IMR-90 (cell line): Measurements from ENCODE around the gene TMEM63A. TPM values are rescaled to one million over a fixed set of nuclear protein-coding genes. Genes with fewer than 3 reads are reported as not detected.

ENCODE experiments used
- ATAC-seq: fragments of 200-7000 bp; cut with Tn5 transposase; 2 replicates; pipeline ENCODE4 v1.9.1; 2020; ENCODE audit warnings: low read depth, mild to moderate bottlenecking, moderate library complexity
- BruUV-seq: library from RNA; stranded (reverse); fragments of 400-500 nt; replicated peaks from 2 replicates; lab custom pipeline; 2021; lab: Mats Ljungman, UMichigan
- CTCF ChIA-PET: fragments of 300-600 bp; formaldehyde crosslinking; extraction: SDS; loops from one replicate; lab custom pipeline; 2021; ENCODE audit warnings: antibody characterized with exemption; lab: Yijun Ruan, JAX
- POLR2A ChIA-PET: fragments of 300-600 bp; sonication (Branson Sonifier 250); formaldehyde crosslinking; loops from one replicate; lab custom pipeline; 2022; ENCODE audit warnings: antibody characterized with exemption; ENCODE audit not compliant: unreplicated experiment; lab: Charles Lee
- DNase-seq: peaks from one replicate; pipeline ENCODE4 v3.0.0; 2013
- H2AFZ ChIP-seq: replicated peaks from 2 replicates; pipeline ENCODE3; 2013; ENCODE audit warnings: low read length, mild to moderate bottlenecking; ENCODE audit not compliant: poor library complexity
- H2AK5ac ChIP-seq: 2 replicates; pipeline ENCODE4 v1.6.1; 2013; ENCODE audit warnings: low read depth, low read length, inconsistent platforms
- H2AK9ac ChIP-seq: replicated peaks from 2 replicates; pipeline ENCODE3; 2013; ENCODE audit warnings: mild to moderate bottlenecking, low read depth, low read length, moderate library complexity; ENCODE audit not compliant: poor library complexity
- H2BK120ac ChIP-seq: 2 replicates; pipeline ENCODE4 v1.6.1; 2013; ENCODE audit warnings: low read depth, low read length, inconsistent platforms
- H2BK15ac ChIP-seq: 3 replicates; pipeline ENCODE4 v1.6.1; 2013; ENCODE audit warnings: low read depth, low read length, inconsistent platforms
- H2BK20ac ChIP-seq: 2 replicates; pipeline ENCODE4 v1.6.1; 2013; ENCODE audit warnings: low read depth, mild to moderate bottlenecking, inconsistent platforms, low read length, moderate library complexity
- H2BK5ac ChIP-seq: 2 replicates; pipeline ENCODE4 v1.6.1; 2013; ENCODE audit warnings: mild to moderate bottlenecking, low read depth, low read length, inconsistent platforms; ENCODE audit not compliant: poor library complexity, severe bottlenecking
- H3K14ac ChIP-seq: replicated peaks from 2 replicates; pipeline ENCODE4 v1.6.1; 2013; ENCODE audit warnings: low read depth, low read length, inconsistent platforms
- H3K18ac ChIP-seq: 2 replicates; pipeline ENCODE4 v1.6.1; 2013; ENCODE audit warnings: low read depth, low read length, control low read depth
- H3K23ac ChIP-seq: 2 replicates; pipeline ENCODE4 v1.6.1; 2013; ENCODE audit warnings: low read depth, low read length, inconsistent platforms
- H3K27ac ChIP-seq: 2 replicates; pipeline ENCODE4 v1.5.1; 2013; ENCODE audit warnings: mild to moderate bottlenecking, control low read depth, low read length; ENCODE audit not compliant: insufficient read depth
- H3K27me3 ChIP-seq: 2 replicates; pipeline ENCODE4 v1.6.1; 2013; ENCODE audit warnings: low read length; ENCODE audit not compliant: control insufficient read depth, insufficient read depth
- H3K36me3 ChIP-seq: 2 replicates; pipeline ENCODE4 v1.6.1; 2013; ENCODE audit warnings: low read length, mixed read lengths; ENCODE audit not compliant: control insufficient read depth, insufficient read depth
- H3K4ac ChIP-seq: 2 replicates; pipeline ENCODE4 v1.6.1; 2013; ENCODE audit warnings: low read depth, low read length, inconsistent platforms
- H3K4me1 ChIP-seq: 2 replicates; pipeline ENCODE4 v1.6.1; 2013; ENCODE audit warnings: low read length, mixed read lengths; ENCODE audit not compliant: control insufficient read depth, insufficient read depth
- H3K4me2 ChIP-seq: 2 replicates; pipeline ENCODE4 v1.6.1; 2013; ENCODE audit warnings: low read depth, mild to moderate bottlenecking, control low read depth, low read length, moderate library complexity
- H3K4me3 ChIP-seq: 2 replicates; pipeline ENCODE4 v1.5.1; 2013; ENCODE audit warnings: low read depth, mild to moderate bottlenecking, control low read depth, low read length, moderate library complexity; ENCODE audit not compliant: insufficient read depth
- H3K56ac ChIP-seq: 2 replicates; pipeline ENCODE4 v1.6.1; 2013; ENCODE audit warnings: low read length, inconsistent platforms; ENCODE audit not compliant: insufficient read depth; ENCODE audit errors: extremely low read depth
- H3K79me1 ChIP-seq, 2 experiments: 2 replicates each; pipeline ENCODE4 v1.6.1; 2013; ENCODE audit warnings: low read length in 2 of 2, inconsistent platforms in 1 of 2, low read depth in 1 of 2
- H3K9ac ChIP-seq: 2 replicates; pipeline ENCODE4 v1.6.1; 2013; ENCODE audit warnings: low read depth, low read length, control low read depth
- H3K9me1 ChIP-seq: 2 replicates; pipeline ENCODE4 v1.6.1; 2013; ENCODE audit warnings: low read length, inconsistent platforms; ENCODE audit not compliant: insufficient read depth
- H3K9me3 ChIP-seq: 2 replicates; pipeline ENCODE4 v1.6.1; 2013; ENCODE audit warnings: low read length; ENCODE audit not compliant: control insufficient read depth, insufficient read depth
- H4K20me1 ChIP-seq: 2 replicates; pipeline ENCODE4 v1.6.1; 2013; ENCODE audit warnings: low read length, inconsistent platforms; ENCODE audit not compliant: insufficient read depth
- H4K5ac ChIP-seq: 2 replicates; pipeline ENCODE4 v1.6.1; 2013; ENCODE audit warnings: mild to moderate bottlenecking, low read depth, low read length, control low read depth
- H4K8ac ChIP-seq, 2 experiments: 2 replicates each; pipeline ENCODE4 v1.6.1; 2013; ENCODE audit warnings: low read depth in 2 of 2, low read length in 2 of 2, control low read depth in 1 of 2, inconsistent platforms in 1 of 2
- H4K91ac ChIP-seq: 2 replicates; pipeline ENCODE4 v1.6.1; 2013; ENCODE audit warnings: low read depth, low read length, inconsistent platforms; ENCODE audit not compliant: insufficient read depth
- BHLHE40 ChIP-seq: fragments of 150-350 bp; IDR thresholded peaks from 2 replicates; pipeline ENCODE4 v1.6.1; 2016; ENCODE audit warnings: mild to moderate bottlenecking, low read depth, low read length
- CEBPB ChIP-seq: IDR thresholded peaks from 2 replicates; pipeline ENCODE4 v1.6.1; 2012; ENCODE audit warnings: low read depth, low read length, improper control_type of control experiment
- CHD1 ChIP-seq: IDR thresholded peaks from 2 replicates; pipeline ENCODE4 v1.6.1; 2012; ENCODE audit warnings: low read depth, low read length, improper control_type of control experiment
- CTCF ChIP-seq: conservative IDR thresholded peaks from 2 replicates; pipeline ENCODE4 v1.5.1; 2012; ENCODE audit warnings: mild to moderate bottlenecking, low read depth, low read length, improper control_type of control experiment
- FOS ChIP-seq: fragments of 150-350 bp; IDR thresholded peaks from 2 replicates; pipeline ENCODE4 v1.6.1; 2016; ENCODE audit warnings: low read depth, low read length
- MAFK ChIP-seq: IDR thresholded peaks from 2 replicates; pipeline ENCODE4 v1.6.1; 2012; ENCODE audit warnings: low read depth, low read length, improper control_type of control experiment
- NFE2L2 ChIP-seq: fragments of 150-350 bp; IDR thresholded peaks from 2 replicates; pipeline ENCODE4 v1.6.1; 2016; ENCODE audit warnings: low read depth, mild to moderate bottlenecking, low read length
- POLR2A ChIP-seq: IDR thresholded peaks from 2 replicates; pipeline ENCODE4 v1.6.1; 2012; ENCODE audit warnings: mild to moderate bottlenecking, low read depth, low read length
- RAD21 ChIP-seq: IDR thresholded peaks from 2 replicates; pipeline ENCODE4 v1.6.1; 2012; ENCODE audit warnings: low read length, improper control_type of control experiment
- RCOR1 ChIP-seq: IDR thresholded peaks from 2 replicates; pipeline ENCODE4 v1.6.1; 2012; ENCODE audit warnings: mild to moderate bottlenecking, low read length, improper control_type of control experiment; ENCODE audit not compliant: insufficient replicate concordance
- SMC3 ChIP-seq: fragments of 150-350 bp; IDR thresholded peaks from 2 replicates; pipeline ENCODE4 v1.6.1; 2016; ENCODE audit warnings: low read depth, mild to moderate bottlenecking, antibody characterized with exemption, low read length, moderate library complexity
- USF2 ChIP-seq: fragments of 150-350 bp; IDR thresholded peaks from 2 replicates; pipeline ENCODE4 v1.6.1; 2017; ENCODE audit warnings: mild to moderate bottlenecking, antibody characterized with exemption, low read length, low read depth
- WGBS, 2 experiments: methylation state at CpG; one replicate each; pipeline versions ENCODE4 v1.1.5 to v1.1.7; 2013; ENCODE audit warnings: missing lambda C conversion rate in 2 of 2; ENCODE audit not compliant: insufficient read length in 1 of 2; ENCODE audit errors: extremely low coverage in 2 of 2; 5-methylcytosine and 5-hydroxymethylcytosine counted together
- dilution Hi-C: fragments of 300-500 bp; cut with HindIII; formaldehyde crosslinking; loops from one replicate; pipeline ENCODE4 v1.14.3; 2018; ENCODE audit warnings: low sequenced_read_pairs; ENCODE audit not compliant: unreplicated experiment
- in situ Hi-C: fragments of 300-500 bp; cut with MboI; formaldehyde crosslinking; loops from 3 replicates; pipeline ENCODE4 v1.14.3; 2019; ENCODE audit warnings: low sequenced_read_pairs, inconsistent platforms, mixed read lengths
- intact Hi-C: fragments of 100-400 bp; cut with micrococcal nuclease; formaldehyde crosslinking; loops from 2 replicates; pipeline ENCODE4 v1.10.0; 2022
- polyA plus RNA-seq, 3 experiments: library from polyadenylated mRNA; depleted of rRNA; stranded (reverse); fragments of >200 nt; gene quantifications; 2 replicates each; pipeline ENCODE4 v1.2.3, GENCODE V29; 2012; ENCODE audit warnings: low replicate concordance in 1 of 3
- total RNA-seq: library from RNA; depleted of rRNA; stranded (reverse); fragments of >200 nt; gene quantifications from 2 replicates; pipeline ENCODE4 v1.2.3, GENCODE V29; 2012
- TF ChIP-seq, protein P1 (sequence below): fragments of 150-350 bp; IDR thresholded peaks from 2 replicates; pipeline ENCODE4 v1.6.1; 2016; ENCODE audit warnings: low read depth, mild to moderate bottlenecking, low read length, moderate library complexity, borderline replicate concordance

The TMEM63A gene
- total and polyA plus RNA-seq, 2 of the 4 experiments (the other 2 are of a cell fraction): 4.7 to 23.3 TPM

DNA sequence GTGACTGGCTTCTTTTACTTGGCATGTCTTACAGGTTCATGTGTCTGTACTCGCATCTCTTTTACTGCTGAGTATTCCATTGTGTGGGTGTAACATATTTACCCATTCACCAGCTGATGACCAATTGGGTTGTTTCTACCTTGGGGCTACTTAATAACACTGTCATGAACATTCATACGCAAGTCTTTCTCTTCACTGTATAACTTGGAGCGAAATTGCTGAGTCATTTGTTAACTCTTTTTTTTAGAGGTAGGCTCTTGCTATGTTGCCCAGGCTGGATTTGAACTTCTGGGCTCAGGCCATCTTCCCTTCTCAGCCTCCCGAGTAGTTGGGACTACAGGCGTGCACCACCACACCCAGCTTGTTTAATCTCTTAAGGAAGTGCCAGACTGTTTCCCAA, 35.4 kb upstream of the TMEM63A start:
- in situ Hi-C loops: no loop called here
- Histone ChIP-seq H3K56ac (no peak overlapping the region), H3K4me3 (no peak overlapping the region), H2BK20ac (no peak overlapping the region), H3K23ac (no peak overlapping the region), H2AFZ (no peak overlapping the region), H3K36me3 (peaks cover 31% of the 10 kb centered on the region), H4K5ac (no peak overlapping the region), H3K9me1 (peaks cover 13% of the 10 kb centered on the region), H3K9ac (no peak overlapping the region), H2AK5ac (no peak overlapping the region), H2BK120ac (no peak overlapping the region), H3K27me3 (no peaks in the 10 kb centered on the region), H3K4ac (no peak overlapping the region), H3K79me1 (peaks cover 7 to 32% of the 10 kb centered on the region in 2 experiments), H3K4me2 (no peak overlapping the region), H4K20me1 (peaks cover 6% of the 10 kb centered on the region), H3K4me1 (peaks cover 5% of the 10 kb centered on the region; the same call in 1 of the 2 replicates), H3K9me3 (no peaks in the 10 kb centered on the region), H3K14ac (no peak overlapping the region), H4K91ac (no peak overlapping the region), H2AK9ac (no peak overlapping the region), H4K8ac (no peak overlapping the region), H3K27ac (no peak overlapping the region), H3K18ac (no peak overlapping the region), H2BK15ac (no peak overlapping the region), H2BK5ac (no peak overlapping the region)
- POLR2A ChIA-PET: no interaction called here
- BruUV-seq: no TSS peak
- no CpG with 5 or more reads among the region's 5 CpGs for WGBS, 2 experiments
- intact Hi-C loops: no loop called here
- TF ChIP-seq USF2: no peak
- no peak for TF ChIP-seq SMC3
- TF ChIP-seq FOS: no peak
- TF ChIP-seq CEBPB: no peak
- TF ChIP-seq RCOR1: no peak
- TF ChIP-seq CHD1: no peak
- TF ChIP-seq, protein P1, sequence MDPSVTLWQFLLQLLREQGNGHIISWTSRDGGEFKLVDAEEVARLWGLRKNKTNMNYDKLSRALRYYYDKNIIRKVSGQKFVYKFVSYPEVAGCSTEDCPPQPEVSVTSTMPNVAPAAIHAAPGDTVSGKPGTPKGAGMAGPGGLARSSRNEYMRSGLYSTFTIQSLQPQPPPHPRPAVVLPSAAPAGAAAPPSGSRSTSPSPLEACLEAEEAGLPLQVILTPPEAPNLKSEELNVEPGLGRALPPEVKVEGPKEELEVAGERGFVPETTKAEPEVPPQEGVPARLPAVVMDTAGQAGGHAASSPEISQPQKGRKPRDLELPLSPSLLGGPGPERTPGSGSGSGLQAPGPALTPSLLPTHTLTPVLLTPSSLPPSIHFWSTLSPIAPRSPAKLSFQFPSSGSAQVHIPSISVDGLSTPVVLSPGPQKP: no peak
- TF ChIP-seq NFE2L2: peak; percentile 94
- no peak for TF ChIP-seq POLR2A
- TF ChIP-seq RAD21: no peak
- TF ChIP-seq MAFK: peak; percentile 63; the same call in 1 of the 2 replicates
- TF ChIP-seq CTCF: no peak
- TF ChIP-seq BHLHE40: no peak
- no peak for ATAC-seq
- DNase-seq: peak; percentile 37
- CTCF ChIA-PET: interaction anchor here (1.0 kb wide), 1 partner anchor 16 kb away, joined by 3 read pairs; no protein-coding TSS in a partner anchor
- dilution Hi-C loops: no loop called here
